CD4-positive, alpha-beta memory T cell (primary cell): Measurements from ENCODE around the gene KPNA4. TPM values are rescaled to one million over a fixed set of nuclear protein-coding genes. Genes with fewer than 3 reads are reported as not detected.

Experiments
- polyA plus RNA-seq, 2 donors: library from polyadenylated mRNA; unstranded; fragments of 300-500 nt; fragmentation: Illumina TruSeq; gene quantifications; one replicate each; pipeline ENCODE4 v1.2.3, GENCODE V29; 2021
- total RNA-seq, 2 experiments: library from RNA; stranded (reverse); gene quantifications; one replicate each; pipeline ENCODE4 v1.2.3, GENCODE V29; 2021

Gene KPNA4
- total and polyA plus RNA-seq, 4 experiments from 2014 or later: 8.9 to 50.1 (median 28.3) TPM

Other genes starting within 250 kb of the KPNA4 start
- gene IFT80, start 166.3 kb downstream of the KPNA4 start, total RNA-seq: 10 to 100 TPM; 34.0 to 38.8 TPM
- gene IFT80, start 166.3 kb downstream of the KPNA4 start, polyA plus RNA-seq: 1 to 10 TPM; 4.1 to 5.2 TPM
- gene SMC4, start 165.9 kb downstream of the KPNA4 start, total RNA-seq: 10 to 100 TPM; 72.0 to 74.3 TPM
- 10 to 100 TPM; 33.2 to 61.3 TPM for gene SMC4, start 165.9 kb downstream of the KPNA4 start, polyA plus RNA-seq
- gene TRIM59, start 115.8 kb downstream of the KPNA4 start, total RNA-seq: 10 to 100 TPM; 26.3 to 28.3 TPM
- 10 to 100 TPM; 21.6 to 31.5 TPM for gene TRIM59, start 115.8 kb downstream of the KPNA4 start, polyA plus RNA-seq
- not detected for gene ARL14, start 111.6 kb upstream of the KPNA4 start, total RNA-seq
- not detected for gene ARL14, start 111.6 kb upstream of the KPNA4 start, polyA plus RNA-seq
- gene PPM1L, start 190.7 kb upstream of the KPNA4 start, total RNA-seq: 1 to 10 TPM; 5.1 to 6.5 TPM
- 1 to 10 TPM in 1 of 2 donors, under 1 TPM in 1; 0.84 to 1.8 TPM for gene PPM1L, start 190.7 kb upstream of the KPNA4 start, polyA plus RNA-seq